K562 (cell line): ENCODE data around the gene TMEM92. TPM values are rescaled to one million over a fixed set of nuclear protein-coding genes. Genes with fewer than 3 reads are reported as not detected.

Source experiments
- ATAC-seq: fragments of 200-7000 bp; cut with Tn5 transposase; 3 replicates; pipeline ENCODE4 v1.9.1; 2020; ENCODE audit warnings: moderate library complexity
- BruUV-seq: library from RNA; stranded (reverse); fragments of 400-500 nt; replicated peaks from 2 replicates; lab custom pipeline; 2021; lab: Mats Ljungman, UMichigan
- CTCF ChIA-PET: fragments of 300-600 bp; formaldehyde crosslinking; extraction: SDS; loops from one replicate; lab custom pipeline; 2021; ENCODE audit warnings: low intra/inter-chr PET ratio; lab: Yijun Ruan, JAX
- POLR2A ChIA-PET: fragments of 300-600, 350-650 bp; sonication (Branson Sonifier 250); formaldehyde crosslinking; extraction: SDS; loops from one replicate; lab custom pipeline; 2021; ENCODE audit warnings: antibody characterized with exemption, inconsistent platforms; lab: Yijun Ruan, JAX
- DNase-seq, 4 experiments: peaks; one replicate each; pipeline versions ENCODE4 v3.0.0 to v3.0.0-alpha.2; 2011 to 2018; ENCODE audit warnings: low spot score in 3 of 4, mixed read lengths in 3 of 4; ENCODE audit errors: extremely low read depth in 1 of 4
- FAIRE-seq: peaks from 2 replicates; lab custom pipeline; 2011; peaks lifted over from hg19 to GRCh38; lab: Jason Lieb, UNC
- H2AFZ ChIP-seq: 2 replicates; pipeline ENCODE4 v1.6.0; 2011; ENCODE audit warnings: low read depth, low read length, control low read depth, inconsistent platforms
- H3K27ac ChIP-seq: fragments of 200-600 bp; 3 replicates; pipeline ENCODE4 v1.8.0; 2011; ENCODE audit warnings: low read depth, mild to moderate bottlenecking, control low read depth, inconsistent platforms, low read length, moderate library complexity, mixed read lengths; ENCODE audit errors: extremely low read depth
- H3K27me3 ChIP-seq, 2 experiments: fragments of 300-600 bp in 1 of 2; 2 replicates in 1 of 2; 3 replicates in 1 of 2; pipeline versions ENCODE4 v1.6.0 to v1.8.0; 2011; ENCODE audit warnings: inconsistent platforms in 2 of 2, low read length in 2 of 2, mild to moderate bottlenecking in 1 of 2, mixed read lengths in 1 of 2, moderate library complexity in 1 of 2; ENCODE audit not compliant: control insufficient read depth in 2 of 2, insufficient read depth in 2 of 2
- H3K36me3 ChIP-seq: fragments of 300-600 bp; 3 replicates; pipeline ENCODE4 v1.8.0; 2011; ENCODE audit warnings: mild to moderate bottlenecking, low read length, inconsistent platforms; ENCODE audit not compliant: control insufficient read depth, insufficient read depth
- H3K4me1 ChIP-seq, 2 experiments: fragments of 200-600 bp in 1 of 2; replicated peaks in 1 of 2; 2 replicates in 1 of 2; 3 replicates in 1 of 2; pipeline versions ENCODE4 v1.5.1 to v1.8.0; 2011; ENCODE audit warnings: inconsistent platforms in 2 of 2, low read length in 2 of 2, mild to moderate bottlenecking in 1 of 2, mixed read lengths in 1 of 2, moderate library complexity in 1 of 2; ENCODE audit not compliant: control insufficient read depth in 2 of 2, insufficient read depth in 2 of 2
- H3K4me2 ChIP-seq: 2 replicates; pipeline ENCODE4 v1.6.1; 2011; ENCODE audit warnings: low read length, control low read depth, inconsistent platforms, mixed read lengths; ENCODE audit not compliant: insufficient read depth
- H3K4me3 ChIP-seq: fragments of 200-600 bp; sonication (generic), shearing (Covaris generic); 2 replicates; pipeline ENCODE4 v1.5.1; 2016; ENCODE audit warnings: control low read depth, inconsistent platforms
- H3K79me2 ChIP-seq: fragments of 200-600 bp; 3 replicates; pipeline ENCODE4 v1.8.0; 2011; ENCODE audit warnings: low read length, inconsistent platforms; ENCODE audit not compliant: control insufficient read depth, insufficient read depth
- H3K9ac ChIP-seq, 2 experiments: 2 replicates each; pipeline versions ENCODE4 v1.6.0 to v1.6.1; 2011; ENCODE audit warnings: low read depth in 2 of 2, low read length in 2 of 2, control low read depth in 1 of 2, inconsistent platforms in 1 of 2, mild to moderate bottlenecking in 1 of 2, mixed read lengths in 1 of 2; ENCODE audit not compliant: insufficient read depth in 1 of 2
- H3K9me1 ChIP-seq: one replicate; pipeline ENCODE4 v1.6.0; 2011; ENCODE audit warnings: inconsistent platforms, mild to moderate bottlenecking, low read length, moderate library complexity; ENCODE audit not compliant: control insufficient read depth, insufficient read depth
- H3K9me3 ChIP-seq: replicated peaks from 2 replicates; pipeline ENCODE4 v1.5.1; 2011; ENCODE audit warnings: low read depth, low read length, inconsistent platforms; ENCODE audit not compliant: control insufficient read depth, insufficient read depth
- H4K20me1 ChIP-seq: replicated peaks from 2 replicates; pipeline ENCODE4 v1.6.1; 2011; ENCODE audit warnings: low read length, inconsistent platforms, mixed read lengths; ENCODE audit not compliant: control insufficient read depth, insufficient read depth
- EHMT2 ChIP-seq: fragments of 450-650 bp; IDR thresholded peaks from 2 replicates; pipeline ENCODE4 v1.6.1; 2018; ENCODE audit warnings: antibody characterized with exemption
- HBP1 ChIP-seq: fragments of 450-650 bp; formaldehyde crosslinking; IDR thresholded peaks from 2 replicates; pipeline ENCODE4 v1.4.0; 2022; ENCODE audit warnings: missing genetic modification characterization
- ZBTB7A ChIP-seq: IDR thresholded peaks from 2 replicates; pipeline ENCODE4 v1.6.1; 2011; ENCODE audit warnings: low read depth, mild to moderate bottlenecking, low read length, moderate library complexity, borderline replicate concordance; ENCODE audit not compliant: control insufficient read depth
- WGBS: fragments of 100-300 bp; shearing (Covaris generic); methylation state at CpG from one replicate; pipeline ENCODE4 v1.1.6; 2016; ENCODE audit warnings: low coverage, mixed read lengths; ENCODE audit not compliant: insufficient coverage; ENCODE audit errors: missing lambda C conversion rate; 5-methylcytosine and 5-hydroxymethylcytosine counted together
- in situ Hi-C: fragments of 300-500 bp; cut with MboI; formaldehyde crosslinking; loops from 4 replicates; pipeline ENCODE4 v1.15.0; 2018; ENCODE audit warnings: inconsistent platforms, mixed read lengths
- intact Hi-C: fragments of 100-400 bp; cut with micrococcal nuclease; formaldehyde crosslinking; loops from 2 replicates; pipeline ENCODE4 v1.14.2; 2022
- polyA plus RNA-seq, 8 experiments: library from polyadenylated mRNA; depleted of rRNA in 4 of 8; stranded (reverse) in 5 of 8; unstranded in 3 of 8; fragments of >200 nt; fragmentation: Nextera tagmentation in 2 of 8; fragmentation: Illumina TruSeq in 1 of 8; extraction: Ambion mirVana in 2 of 8; extraction: Trizol in 1 of 8; gene quantifications; 2 replicates each; pipeline versions ENCODE4 v1.2.1 to v1.2.3, GENCODE V29; 2011 to 2014; ENCODE audit warnings: inconsistent platforms in 1 of 8, missing spikeins in 1 of 8
- total RNA-seq, 7 experiments: library from RNA; depleted of rRNA in 6 of 7; stranded (reverse); fragments of >200 nt in 6 of 7; fragmentation: Illumina TruSeq in 2 of 7; extraction: Trizol in 2 of 7; gene quantifications; 2 replicates each; pipeline versions ENCODE4 v1.2.1 to v1.2.3, GENCODE V29; 2011 to 2021; ENCODE audit warnings: low replicate concordance in 1 of 7

Gene TMEM92
- total and polyA plus RNA-seq, 9 of the 15 experiments (the other 6 are each of a cell fraction or from before 2014, with no cell fraction given) = 0.14 to 2.1 (median 0.40) TPM

GRCh38 chr17:50273654-50274040, 619 bp upstream of the TMEM92 start:
- in situ Hi-C loops (loop anchor here (5.0 kb wide), 1 partner anchor 66 kb away; no protein-coding TSS in a partner anchor), intact Hi-C loops (no loop called here)
- ATAC-seq (no peak), DNase-seq (no peak), FAIRE-seq (no peak)
- Histone ChIP-seq H3K79me2 (no peaks in the 10 kb centered on the region), H3K36me3 (no peaks in the 10 kb centered on the region), H3K4me1 (peaks cover 12 to 24% of the 10 kb centered on the region in 2 experiments), H3K9ac (peak overlapping the region in 1 of 2 experiments; percentile 22; a peak in 1 of 4 replicates), H2AFZ (peak overlapping the region; percentile 92), H3K4me2 (peak overlapping the region; percentile 72), H3K4me3 (no peak overlapping the region), H3K9me3 (no peaks in the 10 kb centered on the region), H3K27me3 (peaks cover 0 to 19% of the 10 kb centered on the region in 2 experiments; a peak in 2 of 5 replicates), H4K20me1 (no peaks in the 10 kb centered on the region), H3K27ac (no peak overlapping the region), H3K9me1 (no peaks in the 10 kb centered on the region)
- BruUV-seq = no TSS peak
- TF ChIP-seq EHMT2 (no peak), HBP1 (CRISPR knock-in tag) (0 out of 2 replicates have a peak, but pooled peaks have one; percentile 14), ZBTB7A (0 out of 2 replicates have a peak, but pooled peaks have one; percentile 7)
- WGBS = 71% methylated on average over 7 of the region's 8 CpGs
- CTCF ChIA-PET = interaction anchor here (2.3 to 6.8 kb wide), 2 partner anchors 24 to 73 kb away, joined by 14 to 147 read pairs; partner anchors contain the start of gene COL1A1
- POLR2A ChIA-PET = interaction anchor here (0.7 to 1.3 kb wide), 3 partner anchors 10 to 195 kb away, joined by 3 read pairs; partner anchors contain the start of gene CHAD
